ENCODE data around the gene CACNA1D. TPM values are rescaled to one million over a fixed set of nuclear protein-coding genes. Genes with fewer than 3 reads are reported as not detected.
"Not testable (repeated sequence)": the region's sequence is repeated elsewhere in the genome, so short reads cannot be mapped to it uniquely, and the experiment has no call there.

CACNA1D gene
- total and polyA plus RNA-seq, 12 donors, result 0.04 to 1.9 (median 0.49) TPM

DNA sequence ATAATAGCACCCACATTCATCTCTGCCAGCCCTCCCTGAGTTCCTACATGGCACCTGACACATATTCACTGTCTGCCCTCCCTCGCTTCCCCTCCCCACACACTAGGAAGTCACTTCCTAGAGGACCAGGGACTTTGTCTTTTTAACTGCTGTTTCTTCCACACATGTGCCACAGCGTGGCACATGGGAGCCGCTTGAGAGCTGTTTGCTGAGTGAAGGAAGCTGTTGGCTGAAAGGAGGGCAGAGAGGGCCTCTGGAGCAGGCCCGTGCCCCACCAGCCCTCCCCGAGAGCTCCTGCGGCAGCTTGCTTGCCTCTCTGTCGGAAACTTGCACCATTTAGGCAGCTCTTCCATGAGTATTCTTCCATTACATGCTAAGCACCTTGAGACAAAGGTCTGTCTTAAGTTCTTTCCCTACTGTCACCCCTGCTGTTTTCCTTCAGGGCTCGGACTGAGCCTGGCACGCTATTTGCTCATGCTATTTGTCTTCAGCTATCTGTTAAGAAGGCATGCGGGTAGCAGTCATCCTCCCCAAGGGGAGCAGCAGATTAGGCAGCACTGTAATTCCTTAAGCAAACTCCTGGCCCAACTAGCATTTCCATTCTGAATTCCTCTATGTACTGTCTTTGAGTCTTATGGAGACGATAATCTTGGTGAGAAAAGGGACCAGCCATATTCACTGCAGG is 72.2 kb downstream of the CACNA1D start:
- 60 to 65% methylated on average over 11 of the region's 11 CpGs for WGBS, 2 donors
- DNase-seq (no peak), ATAC-seq (no peak)
- TF ChIP-seq CTCF (IDR thresholded peaks at IDR 0.05), result no peak
- Histone ChIP-seq H3K27me3 (peaks cover 0 to 13% (median 5%) of the 10 kb centered on the region in 7 donors), H3K27ac (no peak overlapping the region), H3K36me3 (no peaks in the 10 kb centered on the region), H3K4me3 (no peak overlapping the region), H3K9me3 (no peaks in the 10 kb centered on the region), H3K4me1 (no peaks in the 10 kb centered on the region)
- intact Hi-C loops (cut with DNase I), result no loop called here

- 52 to 65% methylated on average over 2 of the region's 2 CpGs for WGBS, 2 donors
- H3K27me3 ChIP-seq, result peaks cover 0 to 10% (median 7%) of the 10 kb centered on the region in 7 donors
- H3K36me3 ChIP-seq, result no peaks in the 10 kb centered on the region
- ATAC-seq (no peak), DNase-seq (no peak)
- intact Hi-C loops (cut with DNase I), result no loop called here
- TF ChIP-seq CTCF (IDR thresholded peaks at IDR 0.05), result no peak
- H3K4me1 ChIP-seq, result no peaks in the 10 kb centered on the region
- no peaks in the 10 kb centered on the region for H3K9me3 ChIP-seq
- H3K4me3 ChIP-seq, result no peak overlapping the region
- H3K27ac ChIP-seq, result no peak overlapping the region
These were observed 75.7 kb downstream of the CACNA1D start for GRCh38 chr3:53570081-53570480.

DNA sequence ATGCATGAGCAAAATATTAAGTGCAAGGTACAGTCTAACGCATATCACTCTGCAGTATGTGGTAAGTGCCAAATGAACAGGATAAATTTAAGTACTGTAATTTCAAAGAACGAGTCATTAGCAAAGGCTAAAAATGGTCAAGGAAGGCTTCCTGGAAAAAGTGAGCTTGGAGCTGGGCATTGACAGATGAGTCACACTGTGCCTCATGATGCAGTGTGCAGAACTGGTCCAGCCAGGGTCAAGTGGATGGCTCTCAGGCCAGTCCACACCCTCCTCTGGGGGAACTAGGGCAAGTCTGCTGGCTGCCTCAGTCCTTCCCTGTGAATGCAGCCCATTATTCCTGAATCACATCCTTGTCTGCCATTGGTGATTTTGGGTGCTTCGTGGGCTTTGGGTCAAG is 76.3 kb downstream of the CACNA1D start:
- no peak for DNase-seq
- Histone ChIP-seq H3K4me3 (no peak overlapping the region), H3K36me3 (no peaks in the 10 kb centered on the region), H3K4me1 (no peaks in the 10 kb centered on the region), H3K27ac (no peak overlapping the region), H3K9me3 (no peaks in the 10 kb centered on the region), H3K27me3 (peaks cover 0 to 12% (median 8%) of the 10 kb centered on the region in 7 donors)
- ATAC-seq, result peak in 1 of 8 donors; percentile 67
- intact Hi-C loops (cut with DNase I), result no loop called here
- no peak for TF ChIP-seq CTCF (IDR thresholded peaks at IDR 0.05)
- WGBS, 2 donors, result 70 to 74% methylated on average over 3 of the region's 3 CpGs

GRCh38 chr3:53571264-53571663 is 76.9 kb downstream of the CACNA1D start:
- Histone ChIP-seq H3K27ac (no peak overlapping the region), H3K4me3 (no peak overlapping the region), H3K27me3 (peaks cover 0 to 14% (median 7%) of the 10 kb centered on the region in 7 donors), H3K4me1 (no peaks in the 10 kb centered on the region), H3K36me3 (no peaks in the 10 kb centered on the region), H3K9me3 (no peaks in the 10 kb centered on the region)
- intact Hi-C loops (cut with DNase I), result no loop called here
- DNase-seq, result no peak
- TF ChIP-seq CTCF (IDR thresholded peaks at IDR 0.05), result no peak
- no peak for ATAC-seq
- 57 to 59% methylated on average over 4 of the region's 4 CpGs for WGBS, 2 donors

GRCh38 chr3:53572184-53572583 is 77.8 kb downstream of the CACNA1D start:
- H3K4me1 ChIP-seq; H3K27ac ChIP-seq; H3K9me3 ChIP-seq; H3K36me3 ChIP-seq; DNase-seq; intact Hi-C loops (cut with DNase I); H3K4me3 ChIP-seq; ATAC-seq: not testable (repeated sequence)
- H3K27me3 ChIP-seq, result peaks cover 0 to 14% (median 3%) of the 10 kb centered on the region in 7 donors
- WGBS, 2 donors, result 92 to 93% methylated on average over 4 of the region's 4 CpGs
